Breast epithelium (tissue), 3 donors: Measurements from ENCODE around the gene HHLA2.

Experiments used
- CTCF ChIP-seq, 3 donors: fragments of 450-650 bp; IDR thresholded peaks; one replicate each; pipeline ENCODE4 v1.5.1; 2016 to 2017; ENCODE audit warnings: antibody characterized with exemption in 3 of 3, mild to moderate bottlenecking in 3 of 3, moderate library complexity in 3 of 3
- POLR2AphosphoS5 ChIP-seq, 3 donors: sonication (generic); formaldehyde crosslinking; IDR thresholded peaks; one replicate each; pipeline ENCODE4 v1.6.1; 2017; ENCODE audit warnings: antibody characterized with exemption in 3 of 3

GRCh38 chr3:108283006-108283405, 13.3 kb upstream of the HHLA2 start:
- TF ChIP-seq CTCF (IDR thresholded peaks at IDR 0.05) (no peak), POLR2AphosphoS5 (IDR thresholded peaks at IDR 0.05) (no peak)
